Hindlimb muscle (tissue), 1 donor: Measurements from ENCODE around the gene NMNAT3. TPM values are rescaled to one million over a fixed set of nuclear protein-coding genes. Genes with fewer than 3 reads are reported as not detected.

ENCODE experiments used
- DNase-seq: peaks from one replicate; pipeline ENCODE4 v3.0.0-alpha.2; 2013
- polyA plus RNA-seq: library from polyadenylated mRNA; unstranded; fragments of 120-200 nt; gene quantifications from one replicate; pipeline ENCODE4 v1.2.1, GENCODE V29; 2013; ENCODE audit not compliant: insufficient read length

The NMNAT3 gene
- polyA plus RNA-seq, 1 donor, result 4.0 TPM

GRCh38 chr3:139518926-139519842 lies 158.6 kb downstream of the NMNAT3 start:
- no peak for DNase-seq

- DNase-seq, result no peak
Observed at GRCh38 chr3:139518306-139518705, 159.5 kb downstream of the NMNAT3 start.

GRCh38 chr3:139517321-139518065 lies 160.3 kb downstream of the NMNAT3 start:
- DNase-seq, result no peak

- no peak for DNase-seq
Observed at GRCh38 chr3:139514741-139515140, 163.0 kb downstream of the NMNAT3 start.

Other genes starting within 250 kb of the NMNAT3 start
- not detected for gene RBP2, start 201.5 kb downstream of the NMNAT3 start, polyA plus RNA-seq
- gene RBP1, start 138.2 kb downstream of the NMNAT3 start, polyA plus RNA-seq, result 81.1 TPM